ENCODE measurements around the gene LRG1.

Gene LRG1

GRCh38 chr19:4499318-4499717, 40.5 kb downstream of the LRG1 start:
- Histone ChIP-seq H3K27ac (no peak overlapping the region), H3K4me3 (no peak overlapping the region), H3K9me3 (no peaks in the 10 kb centered on the region), H3K4me1 (no peaks in the 10 kb centered on the region), H3K36me3 (peaks cover 56 to 99% (median 85%) of the 10 kb centered on the region in 3 donors), H3K27me3 (no peaks in the 10 kb centered on the region)
- intact Hi-C loops (cut with DNase I; ENCODE audit: low total_unique reads) = no loop called here
- TF ChIP-seq CTCF (IDR thresholded peaks at IDR 0.05) = no peak
- DNase-seq = no peak

- TF ChIP-seq CTCF (IDR thresholded peaks at IDR 0.05) = no peak
- Histone ChIP-seq H3K36me3 (peaks cover 63 to 99% (median 91%) of the 10 kb centered on the region in 3 donors), H3K27me3 (no peaks in the 10 kb centered on the region), H3K4me1 (no peaks in the 10 kb centered on the region), H3K4me3 (no peak overlapping the region), H3K9me3 (no peaks in the 10 kb centered on the region), H3K27ac (no peak overlapping the region)
- intact Hi-C loops (cut with DNase I; ENCODE audit: low total_unique reads) = no loop called here
- no peak for DNase-seq
These were observed 41.1 kb downstream of the LRG1 start for GRCh38 chr19:4498694-4499093.

- H3K4me3 ChIP-seq = no peak overlapping the region
- TF ChIP-seq CTCF (IDR thresholded peaks at IDR 0.05) = no peak
- DNase-seq = no peak
- H3K4me1 ChIP-seq = no peaks in the 10 kb centered on the region
- H3K9me3 ChIP-seq = no peaks in the 10 kb centered on the region
- H3K36me3 ChIP-seq = peaks cover 68 to 98% (median 93%) of the 10 kb centered on the region in 3 donors
- H3K27me3 ChIP-seq = no peaks in the 10 kb centered on the region
- no peak overlapping the region for H3K27ac ChIP-seq
- intact Hi-C loops (cut with DNase I; ENCODE audit: low total_unique reads) = no loop called here
These were observed 42.0 kb downstream of the LRG1 start for GRCh38 chr19:4497770-4498389.

- intact Hi-C loops (cut with DNase I; ENCODE audit: low total_unique reads) = no loop called here
- Histone ChIP-seq H3K4me1 (no peaks in the 10 kb centered on the region), H3K27me3 (no peaks in the 10 kb centered on the region), H3K9me3 (no peaks in the 10 kb centered on the region), H3K4me3 (no peak overlapping the region), H3K27ac (no peak overlapping the region), H3K36me3 (peaks cover 70 to 94% (median 87%) of the 10 kb centered on the region in 3 donors)
- TF ChIP-seq CTCF (IDR thresholded peaks at IDR 0.05) = no peak
- no peak for DNase-seq
These were observed 43.5 kb downstream of the LRG1 start for GRCh38 chr19:4496304-4496703.

- intact Hi-C loops (cut with DNase I; ENCODE audit: low total_unique reads) = no loop called here
- DNase-seq = no peak
- no peaks in the 10 kb centered on the region for H3K27me3 ChIP-seq
- TF ChIP-seq CTCF (IDR thresholded peaks at IDR 0.05) = no peak
- peaks cover 65 to 94% (median 80%) of the 10 kb centered on the region in 3 donors for H3K36me3 ChIP-seq
- no peaks in the 10 kb centered on the region for H3K9me3 ChIP-seq
- no peak overlapping the region for H3K27ac ChIP-seq
- no peak overlapping the region for H3K4me3 ChIP-seq
- no peaks in the 10 kb centered on the region for H3K4me1 ChIP-seq
These were observed 44.4 kb downstream of the LRG1 start for GRCh38 chr19:4495471-4495870.

GRCh38 chr19:4494691-4495064, 45.2 kb downstream of the LRG1 start:
- H3K36me3 ChIP-seq = peaks cover 71 to 94% (median 81%) of the 10 kb centered on the region in 3 donors
- TF ChIP-seq CTCF (IDR thresholded peaks at IDR 0.05) = no peak
- no peaks in the 10 kb centered on the region for H3K27me3 ChIP-seq
- H3K4me3 ChIP-seq = no peak overlapping the region
- H3K27ac ChIP-seq = no peak overlapping the region
- intact Hi-C loops (cut with DNase I; ENCODE audit: low total_unique reads) = no loop called here
- no peak for DNase-seq
- no peaks in the 10 kb centered on the region for H3K4me1 ChIP-seq
- H3K9me3 ChIP-seq = no peaks in the 10 kb centered on the region

Data from tibial artery (tissue), 4 donors.